Chondrocyte (in vitro differentiated cells): ENCODE data around the gene ZNF384. TPM values are rescaled to one million over a fixed set of nuclear protein-coding genes. Genes with fewer than 3 reads are reported as not detected.

Experiments
- DNase-seq: peaks from one replicate; pipeline ENCODE4 v3.0.0; 2021; ENCODE audit warnings: mixed read lengths, low spot score
- H3K27ac Mint-ChIP-seq: one replicate; pipeline ENCODE4 v1.8.0; 2021; ENCODE audit warnings: mild to moderate bottlenecking, moderate library complexity, mixed read lengths; ENCODE audit not compliant: unreplicated experiment
- H3K27me3 Mint-ChIP-seq: 2 replicates; pipeline ENCODE4 v1.8.0; 2021; ENCODE audit warnings: low read depth, mixed read lengths
- H3K36me3 Mint-ChIP-seq: 2 replicates; pipeline ENCODE4 v1.8.0; 2021; ENCODE audit warnings: low read depth, mixed read lengths
- H3K4me1 Mint-ChIP-seq: 2 replicates; pipeline ENCODE4 v1.8.0; 2021; ENCODE audit warnings: low read depth, mild to moderate bottlenecking, mixed read lengths
- H3K4me3 Mint-ChIP-seq: one replicate; pipeline ENCODE4 v1.8.0; 2021; ENCODE audit warnings: mild to moderate bottlenecking, moderate library complexity, mixed read lengths; ENCODE audit not compliant: unreplicated experiment
- H3K9me3 Mint-ChIP-seq: 2 replicates; pipeline ENCODE4 v1.8.0; 2021; ENCODE audit warnings: low read depth, mixed read lengths
- CTCF ChIP-seq: fragments of 200-600 bp; sonication (generic); IDR thresholded peaks from 2 replicates; pipeline ENCODE4 v1.5.0; 2021; ENCODE audit warnings: antibody characterized with exemption, mild to moderate bottlenecking, moderate library complexity
- total RNA-seq: library from RNA; stranded (reverse); gene quantifications from 3 replicates; pipeline ENCODE4 v1.2.1, GENCODE V29; 2021

The ZNF384 gene
- total RNA-seq, 1 donor from 2014 or later = 50.7 TPM

DNA sequence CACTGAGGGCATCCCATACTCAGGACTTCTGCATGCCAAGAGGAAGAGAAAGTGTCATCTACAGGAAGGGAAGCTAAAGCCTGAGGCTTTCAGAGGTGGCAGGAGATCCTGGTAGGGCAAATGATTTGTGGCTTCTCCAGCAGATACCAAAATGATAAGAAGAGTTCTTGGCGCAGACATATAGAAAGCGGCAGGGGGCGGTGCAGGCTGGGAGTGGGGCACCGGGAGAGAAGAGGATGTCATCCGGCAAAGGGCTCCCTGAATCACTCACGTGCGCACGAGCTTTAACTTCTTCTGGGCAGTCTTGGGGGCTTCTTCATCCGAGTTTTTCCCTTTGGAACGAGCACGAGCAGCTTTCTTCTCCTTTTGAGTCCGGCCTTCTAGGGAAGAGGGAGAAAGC lies 36.8 kb downstream of the ZNF384 start:
- no peaks in the 10 kb centered on the region for H3K27me3 Mint-ChIP-seq
- H3K36me3 Mint-ChIP-seq = peaks cover 37% of the 10 kb centered on the region
- no peak for DNase-seq
- no peak overlapping the region for H3K4me3 Mint-ChIP-seq
- no peaks in the 10 kb centered on the region for H3K4me1 Mint-ChIP-seq
- H3K27ac Mint-ChIP-seq = no peak overlapping the region
- H3K9me3 Mint-ChIP-seq = no peaks in the 10 kb centered on the region
- TF ChIP-seq CTCF = no peak

DNA sequence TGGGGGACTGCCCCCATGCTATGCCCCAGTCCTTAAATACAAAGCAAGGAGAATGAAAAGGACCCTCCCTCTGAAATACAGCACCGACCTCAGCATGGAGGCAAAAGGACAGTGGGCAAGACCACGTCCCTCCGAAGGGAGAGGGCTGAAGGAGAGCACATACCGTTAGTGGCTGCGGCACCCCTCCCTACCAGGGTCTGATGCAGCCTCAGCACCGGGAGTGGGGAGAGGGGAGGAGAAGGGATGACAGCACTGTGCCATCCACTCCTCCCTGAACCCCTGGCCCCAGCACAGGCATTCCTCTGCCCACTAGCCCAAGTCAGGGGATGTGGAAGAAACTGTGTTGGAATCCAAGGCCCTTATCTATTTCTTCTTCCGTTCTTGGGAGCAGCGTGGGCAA lies 38.3 kb downstream of the ZNF384 start:
- no peak for DNase-seq
- Mint-ChIP-seq H3K27ac (no peak overlapping the region), H3K36me3 (peaks cover 41% of the 10 kb centered on the region), H3K9me3 (no peaks in the 10 kb centered on the region), H3K27me3 (no peaks in the 10 kb centered on the region), H3K4me3 (no peak overlapping the region), H3K4me1 (no peaks in the 10 kb centered on the region)
- no peak for TF ChIP-seq CTCF

- Mint-ChIP-seq H3K4me1 (no peaks in the 10 kb centered on the region), H3K9me3 (peaks cover 10% of the 10 kb centered on the region), H3K27ac (peak within 1 kb of the TSS; percentile 22), H3K27me3 (peaks cover 2% of the 10 kb centered on the region), H3K36me3 (peaks cover 28% of the 10 kb centered on the region), H3K4me3 (peak within 1 kb of the TSS; percentile 60)
- DNase-seq = no peak
- no peak for TF ChIP-seq CTCF
Observed at GRCh38 chr12:6647083-6647604, 42.0 kb downstream of the ZNF384 start, which contains the start of gene ACRBP. TSS of gene ACRBP (minus strand) at chr12:6647432. CDS start at chr12:6647366, 66 bp downstream.

DNA sequence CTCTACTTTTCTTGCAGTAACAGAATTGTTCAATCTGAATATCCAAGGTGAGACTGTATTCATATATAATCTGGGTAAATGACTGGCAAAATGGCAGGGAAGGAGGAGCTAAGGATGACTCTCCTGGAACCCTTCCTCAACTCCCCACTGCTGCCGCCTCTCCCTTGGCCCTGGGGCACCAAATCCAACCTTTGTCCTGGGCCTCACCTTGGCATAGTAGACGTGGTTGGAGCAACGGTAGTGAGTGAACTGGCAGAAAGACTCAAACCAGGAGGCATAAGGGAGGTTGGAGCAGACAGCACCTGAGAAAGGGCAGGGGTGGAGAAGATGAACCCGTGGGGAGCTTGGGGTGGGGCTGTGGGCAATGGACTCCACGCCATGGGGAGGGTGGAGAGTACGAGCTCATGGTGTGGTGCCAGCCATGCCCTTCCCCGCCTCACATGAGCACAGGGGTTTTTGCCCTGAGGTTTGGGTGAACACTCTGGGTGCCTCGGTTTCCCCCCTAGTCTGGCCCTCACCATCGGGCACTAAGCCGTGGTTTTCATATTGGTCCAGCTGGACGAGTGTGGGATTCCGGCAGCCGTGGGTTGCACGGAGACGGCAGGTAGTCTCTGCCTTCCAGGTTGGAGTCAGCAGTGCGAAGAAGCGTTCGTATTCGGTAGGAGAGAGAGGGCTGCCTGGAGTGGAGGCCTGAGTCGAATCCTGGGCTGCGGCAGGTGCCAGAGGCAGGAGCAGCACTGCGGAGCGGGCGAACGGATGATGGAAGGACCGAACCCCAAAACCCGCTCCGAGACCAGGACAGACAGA lies 42.7 kb downstream of the ZNF384 start:
- peaks cover 10% of the 10 kb centered on the region for H3K9me3 Mint-ChIP-seq
- no peak for DNase-seq
- no peaks in the 10 kb centered on the region for H3K4me1 Mint-ChIP-seq
- peak overlapping the region; percentile 22 for H3K27ac Mint-ChIP-seq
- no peak for TF ChIP-seq CTCF
- peaks cover 5% of the 10 kb centered on the region for H3K27me3 Mint-ChIP-seq
- peaks cover 28% of the 10 kb centered on the region for H3K36me3 Mint-ChIP-seq
- H3K4me3 Mint-ChIP-seq = peak overlapping the region; percentile 60

DNA sequence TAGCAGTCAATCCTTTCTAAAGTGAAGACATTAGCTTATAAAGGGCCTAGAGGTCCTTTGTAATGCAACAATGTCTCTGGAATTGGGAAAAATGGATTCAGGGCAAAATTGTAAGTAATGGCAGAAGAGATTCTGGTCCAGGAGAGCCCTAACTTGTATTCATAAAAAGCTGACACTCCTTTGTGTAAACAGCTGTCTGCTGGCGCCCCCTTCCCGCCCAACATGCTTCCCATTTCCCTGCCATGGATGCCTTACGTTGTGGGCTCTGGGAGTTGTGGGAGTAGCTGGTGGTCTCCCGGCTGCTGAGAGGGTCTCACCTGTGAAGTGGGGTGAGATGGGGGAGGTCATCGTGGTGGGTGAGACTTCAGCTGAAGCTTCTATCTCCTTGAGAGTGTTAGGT lies 44.3 kb downstream of the ZNF384 start:
- peaks cover 19% of the 10 kb centered on the region for H3K36me3 Mint-ChIP-seq
- peak; percentile 70 for TF ChIP-seq CTCF
- no peak for DNase-seq
- no peak overlapping the region for H3K4me3 Mint-ChIP-seq
- H3K4me1 Mint-ChIP-seq = no peaks in the 10 kb centered on the region
- no peak overlapping the region for H3K27ac Mint-ChIP-seq
- H3K9me3 Mint-ChIP-seq = peaks cover 10% of the 10 kb centered on the region
- peaks cover 10% of the 10 kb centered on the region for H3K27me3 Mint-ChIP-seq
